Neural cell (in vitro differentiated cells): ENCODE measurements around the gene RILPL1. TPM values are rescaled to one million over a fixed set of nuclear protein-coding genes. Genes with fewer than 3 reads are reported as not detected.

Experiments used
- H2AFZ ChIP-seq: fragments of 200-600, 300-800 bp; sonication (generic), shearing (Covaris generic); 2 replicates; pipeline ENCODE4 v1.6.0; 2014; ENCODE audit warnings: low read depth, mild to moderate bottlenecking, antibody characterized with exemption, low read length, moderate library complexity
- H3F3A ChIP-seq: fragments of 200-600 bp; shearing (Covaris generic); 2 replicates; pipeline ENCODE4 v1.6.1; 2016; ENCODE audit warnings: mild to moderate bottlenecking, moderate library complexity, mixed read lengths, antibody characterized with exemption, low read length; ENCODE audit not compliant: insufficient read depth, poor library complexity, severe bottlenecking
- H3K27ac ChIP-seq: fragments of 200-600, 300-800 bp; sonication (generic), shearing (Covaris generic); 2 replicates; pipeline ENCODE4 v1.5.1; 2014; ENCODE audit warnings: mild to moderate bottlenecking, low read length, moderate library complexity
- H3K27me3 ChIP-seq: fragments of 300-800, 200-600 bp; sonication (generic), shearing (Covaris generic); 2 replicates; pipeline ENCODE4 v1.6.0; 2014; ENCODE audit warnings: mild to moderate bottlenecking, low read depth, low read length, moderate library complexity; ENCODE audit not compliant: insufficient read depth
- H3K36me3 ChIP-seq: fragments of 300-800, 200-600 bp; sonication (generic), shearing (Covaris generic); 2 replicates; pipeline ENCODE4 v1.5.1; 2014; ENCODE audit warnings: mild to moderate bottlenecking, antibody characterized with exemption, low read length, moderate library complexity; ENCODE audit not compliant: insufficient read depth
- H3K4me2 ChIP-seq: fragments of 300-800, 200-600 bp; sonication (generic), shearing (Covaris generic); 2 replicates; pipeline ENCODE4 v1.6.0; 2014; ENCODE audit warnings: mild to moderate bottlenecking, low read length
- H3K4me3 ChIP-seq: fragments of 300-800, 200-600 bp; sonication (generic), shearing (Covaris generic); 2 replicates; pipeline ENCODE4 v1.5.1; 2014; ENCODE audit warnings: mild to moderate bottlenecking, low read length, moderate library complexity
- H3K79me2 ChIP-seq: fragments of 200-600 bp; shearing (Covaris generic); replicated peaks from 2 replicates; pipeline ENCODE4 v1.6.0; 2014; ENCODE audit warnings: mild to moderate bottlenecking, low read length, moderate library complexity; ENCODE audit not compliant: insufficient read depth
- H3K9ac ChIP-seq: fragments of 300-800, 200-600 bp; sonication (generic), shearing (Covaris generic); 2 replicates; pipeline ENCODE4 v1.6.1; 2016; ENCODE audit warnings: mild to moderate bottlenecking, low read length, mixed read lengths
- H3K9me2 ChIP-seq: fragments of 200-600 bp; shearing (Covaris generic); 2 replicates; pipeline ENCODE4 v1.6.1; 2016; ENCODE audit warnings: mild to moderate bottlenecking, low read length, mixed read lengths; ENCODE audit not compliant: insufficient read depth
- H3K9me3 ChIP-seq: fragments of 200-600, 300-800 bp; sonication (generic), shearing (Covaris generic); 2 replicates; pipeline ENCODE4 v1.6.1; 2016; ENCODE audit warnings: mild to moderate bottlenecking, mixed run types, low read length, moderate library complexity, mixed read lengths
- H4K20me1 ChIP-seq: fragments of 200-600 bp; shearing (Covaris generic); 2 replicates; pipeline ENCODE4 v1.6.1; 2016; ENCODE audit warnings: mild to moderate bottlenecking, mixed run types; ENCODE audit not compliant: insufficient read depth
- EP300 ChIP-seq: fragments of 450-650 bp; conservative IDR thresholded peaks from 2 replicates; pipeline ENCODE4 v1.6.1; 2014; ENCODE audit warnings: antibody characterized with exemption, mild to moderate bottlenecking, moderate library complexity; ENCODE audit not compliant: poor library complexity, severe bottlenecking
- EZH2 ChIP-seq: fragments of 200-600, 300-800 bp; shearing (Covaris generic), sonication (generic); IDR thresholded peaks from 2 replicates; pipeline ENCODE4 v1.6.1; 2014; ENCODE audit warnings: antibody characterized with exemption, low read length, borderline replicate concordance, mild to moderate bottlenecking; ENCODE audit not compliant: insufficient read depth, poor library complexity, severe bottlenecking
- MXI1 ChIP-seq: fragments of 450-650 bp; conservative IDR thresholded peaks from 2 replicates; pipeline ENCODE4 v1.6.1; 2014; ENCODE audit warnings: antibody characterized with exemption, mild to moderate bottlenecking; ENCODE audit not compliant: poor library complexity, severe bottlenecking
- POLR2AphosphoS5 ChIP-seq: IDR thresholded peaks from 2 replicates; pipeline ENCODE4 v1.6.1; 2012
- RAD21 ChIP-seq: fragments of 450-650 bp; conservative IDR thresholded peaks from 2 replicates; pipeline ENCODE4 v1.6.1; 2014; ENCODE audit warnings: antibody characterized with exemption, mild to moderate bottlenecking, moderate library complexity
- SMC3 ChIP-seq: fragments of 450-650 bp; conservative IDR thresholded peaks from 2 replicates; pipeline ENCODE4 v1.6.1; 2014; ENCODE audit warnings: antibody characterized with exemption, mild to moderate bottlenecking, moderate library complexity; ENCODE audit not compliant: poor library complexity
- TAF1 ChIP-seq: IDR thresholded peaks from 2 replicates; pipeline ENCODE4 v1.6.1; 2012; ENCODE audit warnings: low read depth
- polyA plus RNA-seq: library from polyadenylated mRNA; depleted of rRNA; stranded (reverse); fragments of >200 nt; gene quantifications from 2 replicates; pipeline ENCODE4 v1.2.3, GENCODE V29; 2014
- TF ChIP-seq, protein P1 (sequence below): IDR thresholded peaks from 2 replicates; pipeline ENCODE4 v1.6.1; 2012; ENCODE audit warnings: borderline replicate concordance
- TF ChIP-seq, protein P2 (sequence below): fragments of 450-650 bp; IDR thresholded peaks from 2 replicates; pipeline ENCODE4 v1.5.1; 2014; ENCODE audit warnings: antibody characterized with exemption, mild to moderate bottlenecking, moderate library complexity; ENCODE audit not compliant: poor library complexity, severe bottlenecking

RILPL1 gene
- polyA plus RNA-seq, 1 donor from 2014 or later: 1.4 TPM

DNA sequence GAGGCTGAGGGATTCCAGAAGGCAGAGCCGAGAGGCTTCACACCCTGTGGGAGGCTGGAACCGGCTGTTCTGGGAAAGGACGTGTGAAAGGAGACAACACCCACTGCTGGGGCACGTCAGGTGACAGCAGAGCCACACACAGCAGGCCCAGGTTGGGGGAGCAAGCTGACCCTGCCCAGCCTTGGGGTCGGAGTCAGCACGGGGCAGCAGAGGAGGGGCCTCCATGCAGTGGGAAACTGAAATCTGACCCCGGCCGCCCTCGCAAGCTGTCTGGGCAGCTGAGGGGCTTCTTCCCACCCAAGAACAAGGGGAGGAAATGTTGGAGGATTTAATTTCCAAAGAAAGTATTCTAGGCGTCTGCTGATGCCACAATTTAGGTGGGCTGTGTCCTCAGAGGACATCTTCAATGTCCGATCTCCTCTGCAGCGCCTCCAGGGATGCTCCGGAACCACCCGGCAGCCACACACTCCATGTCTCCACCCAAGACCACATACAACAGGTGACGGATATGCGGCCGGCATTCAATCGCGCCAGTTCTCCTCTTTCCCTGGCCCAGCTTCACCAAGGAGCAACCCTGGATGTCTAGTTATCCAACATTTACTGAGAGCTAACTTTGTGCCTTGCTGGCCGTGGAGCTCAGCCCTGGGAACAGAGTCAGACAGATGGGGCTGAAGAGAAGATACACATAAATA is 44.8 kb downstream of the RILPL1 start:
- Histone ChIP-seq H3F3A (no peaks in the 10 kb centered on the region), H3K9ac (no peak overlapping the region), H3K9me3 (no peaks in the 10 kb centered on the region), H3K36me3 (no peaks in the 10 kb centered on the region), H3K4me3 (no peak overlapping the region), H3K4me2 (no peak overlapping the region), H3K79me2 (no peaks in the 10 kb centered on the region), H2AFZ (no peak overlapping the region), H4K20me1 (no peaks in the 10 kb centered on the region), H3K27me3 (no peaks in the 10 kb centered on the region), H3K27ac (no peak overlapping the region), H3K9me2 (no peaks in the 10 kb centered on the region)
- TF ChIP-seq, protein P1, sequence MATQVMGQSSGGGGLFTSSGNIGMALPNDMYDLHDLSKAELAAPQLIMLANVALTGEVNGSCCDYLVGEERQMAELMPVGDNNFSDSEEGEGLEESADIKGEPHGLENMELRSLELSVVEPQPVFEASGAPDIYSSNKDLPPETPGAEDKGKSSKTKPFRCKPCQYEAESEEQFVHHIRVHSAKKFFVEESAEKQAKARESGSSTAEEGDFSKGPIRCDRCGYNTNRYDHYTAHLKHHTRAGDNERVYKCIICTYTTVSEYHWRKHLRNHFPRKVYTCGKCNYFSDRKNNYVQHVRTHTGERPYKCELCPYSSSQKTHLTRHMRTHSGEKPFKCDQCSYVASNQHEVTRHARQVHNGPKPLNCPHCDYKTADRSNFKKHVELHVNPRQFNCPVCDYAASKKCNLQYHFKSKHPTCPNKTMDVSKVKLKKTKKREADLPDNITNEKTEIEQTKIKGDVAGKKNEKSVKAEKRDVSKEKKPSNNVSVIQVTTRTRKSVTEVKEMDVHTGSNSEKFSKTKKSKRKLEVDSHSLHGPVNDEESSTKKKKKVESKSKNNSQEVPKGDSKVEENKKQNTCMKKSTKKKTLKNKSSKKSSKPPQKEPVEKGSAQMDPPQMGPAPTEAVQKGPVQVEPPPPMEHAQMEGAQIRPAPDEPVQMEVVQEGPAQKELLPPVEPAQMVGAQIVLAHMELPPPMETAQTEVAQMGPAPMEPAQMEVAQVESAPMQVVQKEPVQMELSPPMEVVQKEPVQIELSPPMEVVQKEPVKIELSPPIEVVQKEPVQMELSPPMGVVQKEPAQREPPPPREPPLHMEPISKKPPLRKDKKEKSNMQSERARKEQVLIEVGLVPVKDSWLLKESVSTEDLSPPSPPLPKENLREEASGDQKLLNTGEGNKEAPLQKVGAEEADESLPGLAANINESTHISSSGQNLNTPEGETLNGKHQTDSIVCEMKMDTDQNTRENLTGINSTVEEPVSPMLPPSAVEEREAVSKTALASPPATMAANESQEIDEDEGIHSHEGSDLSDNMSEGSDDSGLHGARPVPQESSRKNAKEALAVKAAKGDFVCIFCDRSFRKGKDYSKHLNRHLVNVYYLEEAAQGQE: no peak
- TF ChIP-seq RAD21 (no peak), MXI1 (no peak), POLR2AphosphoS5 (no peak), EZH2 (no peak), EP300 (no peak), TAF1 (no peak), SMC3 (no peak)
- TF ChIP-seq, protein P2, sequence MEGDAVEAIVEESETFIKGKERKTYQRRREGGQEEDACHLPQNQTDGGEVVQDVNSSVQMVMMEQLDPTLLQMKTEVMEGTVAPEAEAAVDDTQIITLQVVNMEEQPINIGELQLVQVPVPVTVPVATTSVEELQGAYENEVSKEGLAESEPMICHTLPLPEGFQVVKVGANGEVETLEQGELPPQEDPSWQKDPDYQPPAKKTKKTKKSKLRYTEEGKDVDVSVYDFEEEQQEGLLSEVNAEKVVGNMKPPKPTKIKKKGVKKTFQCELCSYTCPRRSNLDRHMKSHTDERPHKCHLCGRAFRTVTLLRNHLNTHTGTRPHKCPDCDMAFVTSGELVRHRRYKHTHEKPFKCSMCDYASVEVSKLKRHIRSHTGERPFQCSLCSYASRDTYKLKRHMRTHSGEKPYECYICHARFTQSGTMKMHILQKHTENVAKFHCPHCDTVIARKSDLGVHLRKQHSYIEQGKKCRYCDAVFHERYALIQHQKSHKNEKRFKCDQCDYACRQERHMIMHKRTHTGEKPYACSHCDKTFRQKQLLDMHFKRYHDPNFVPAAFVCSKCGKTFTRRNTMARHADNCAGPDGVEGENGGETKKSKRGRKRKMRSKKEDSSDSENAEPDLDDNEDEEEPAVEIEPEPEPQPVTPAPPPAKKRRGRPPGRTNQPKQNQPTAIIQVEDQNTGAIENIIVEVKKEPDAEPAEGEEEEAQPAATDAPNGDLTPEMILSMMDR: no peak

DNA sequence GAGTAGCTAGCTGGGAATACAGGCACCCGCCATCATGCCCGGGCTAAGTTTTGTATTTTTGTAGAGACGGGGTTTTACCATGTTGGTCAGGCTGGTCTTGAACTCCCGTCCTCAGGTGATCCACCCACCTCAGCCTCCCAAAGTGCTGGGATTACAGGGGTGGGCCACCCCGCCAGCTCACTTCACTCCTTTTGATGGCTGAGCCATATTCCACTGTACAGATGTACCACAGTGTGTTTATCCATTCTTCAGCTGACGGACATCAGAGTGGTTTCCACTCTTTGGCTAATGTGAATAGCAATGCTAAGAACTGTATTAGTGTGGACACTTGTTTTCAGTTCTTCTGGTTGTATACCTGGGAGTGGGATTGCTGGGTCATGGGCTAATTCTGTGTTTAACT is 46.1 kb downstream of the RILPL1 start:
- Histone ChIP-seq H3K4me2 (no peak overlapping the region), H3K4me3 (no peak overlapping the region), H3K9me3 (no peaks in the 10 kb centered on the region), H3K9ac (no peak overlapping the region), H3K27ac (no peak overlapping the region), H4K20me1 (no peaks in the 10 kb centered on the region), H3K9me2 (no peaks in the 10 kb centered on the region), H3K36me3 (no peaks in the 10 kb centered on the region), H3K79me2 (no peaks in the 10 kb centered on the region), H3F3A (no peaks in the 10 kb centered on the region), H2AFZ (no peak overlapping the region), H3K27me3 (no peaks in the 10 kb centered on the region)
- TF ChIP-seq POLR2AphosphoS5 (no peak), EZH2 (no peak), RAD21 (no peak), TAF1 (no peak), MXI1 (no peak), EP300 (no peak), SMC3 (no peak)
- TF ChIP-seq, protein P1: no peak
- TF ChIP-seq, protein P2: no peak
